Endometrium (tissue), 2 donors: ENCODE measurements around the gene WFDC12.

ENCODE experiments used
- FAIRE-seq: peaks from 2 replicates; lab custom pipeline; 2012; peaks lifted over from hg19 to GRCh38; lab: Jason Lieb, UNC
- donor health status: control.
- donor health status: control.

WFDC12 gene

GRCh38 chr20:45088247-45088646 is 36.0 kb downstream of the WFDC12 start:
- FAIRE-seq = no peak

GRCh38 chr20:45087814-45088213 is 36.5 kb downstream of the WFDC12 start:
- no peak for FAIRE-seq

- FAIRE-seq = no peak
These were observed 37.0 kb downstream of the WFDC12 start for GRCh38 chr20:45087097-45087790.

GRCh38 chr20:45085867-45086266 is 38.4 kb downstream of the WFDC12 start:
- no peak for FAIRE-seq

- FAIRE-seq = no peak
These were observed 39.0 kb downstream of the WFDC12 start for GRCh38 chr20:45085289-45085688.

- FAIRE-seq = no peak
These were observed 41.1 kb downstream of the WFDC12 start for GRCh38 chr20:45083127-45083526.

GRCh38 chr20:45082468-45082867 is 41.8 kb downstream of the WFDC12 start:
- no peak for FAIRE-seq

- no peak for FAIRE-seq
These were observed 43.2 kb downstream of the WFDC12 start for GRCh38 chr20:45080867-45081624.

- FAIRE-seq = no peak
These were observed 46.7 kb downstream of the WFDC12 start for GRCh38 chr20:45077559-45077958.
